GM12892 (cell line): ENCODE results near the gene SH2B2.

ENCODE experiments used
- POLR2A ChIP-seq: IDR thresholded peaks from 2 replicates; pipeline ENCODE4 v1.6.1; 2011; ENCODE audit warnings: low read depth, low read length, control low read depth
- POLR2AphosphoS5 ChIP-seq: IDR thresholded peaks from 2 replicates; pipeline ENCODE4 v1.6.1; 2011; ENCODE audit warnings: low read depth, low read length, control low read depth
- TAF1 ChIP-seq: IDR thresholded peaks from 2 replicates; pipeline ENCODE4 v1.6.1; 2011; ENCODE audit warnings: low read depth, mild to moderate bottlenecking, control low read depth, low read length, borderline replicate concordance

DNA sequence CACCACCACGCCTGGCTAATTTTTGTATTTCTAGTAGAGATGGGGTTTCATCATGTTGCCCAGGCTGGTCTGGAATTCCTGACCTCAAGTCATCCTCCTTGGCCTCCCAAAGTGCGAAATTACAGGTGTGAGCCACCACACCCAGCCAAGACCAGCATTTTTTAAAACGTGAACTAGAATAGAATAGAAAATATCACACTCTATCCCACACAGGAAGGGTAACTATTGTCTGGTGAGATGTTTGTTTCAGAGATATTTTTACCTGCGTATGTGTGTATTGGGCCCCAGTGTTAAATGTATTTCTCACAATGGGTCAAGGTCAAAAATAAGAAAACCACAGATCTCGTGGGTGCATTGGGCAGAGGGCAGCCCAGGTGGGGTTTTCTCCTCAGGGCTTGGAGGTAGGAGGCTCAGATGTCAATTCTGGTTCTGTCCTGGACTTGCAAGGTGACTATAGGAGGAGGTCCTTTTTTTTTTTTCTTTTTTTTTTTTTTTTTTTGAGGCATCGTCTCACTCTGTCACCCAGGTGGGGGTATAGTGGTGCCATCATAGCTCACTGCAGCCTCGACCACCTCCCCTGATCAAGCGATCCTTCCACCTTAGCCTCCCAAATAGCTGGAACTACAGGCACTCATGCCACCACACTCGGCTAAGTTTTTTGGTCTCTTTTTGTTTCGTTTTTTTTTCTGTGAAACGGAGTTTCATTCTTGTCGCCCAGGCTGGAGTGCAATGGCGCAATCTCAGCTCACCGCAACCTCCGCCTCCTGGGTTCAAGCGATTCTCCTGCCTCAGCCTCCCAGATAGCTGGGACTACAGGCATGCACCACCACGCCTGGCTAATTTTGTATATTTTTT is 19.0 kb downstream of the SH2B2 start:
- no peak for TF ChIP-seq POLR2A
- TF ChIP-seq POLR2AphosphoS5, result no peak
- TF ChIP-seq TAF1, result no peak
